ENCODE data around the gene ORAI1.
A peak's percentile ranks its signal among the peaks of the same experiment; 100 is the strongest.
"Not testable (repeated sequence)": the region's sequence is repeated elsewhere in the genome, so short reads cannot be mapped to it uniquely, and the experiment has no call there.

The ORAI1 gene

DNA sequence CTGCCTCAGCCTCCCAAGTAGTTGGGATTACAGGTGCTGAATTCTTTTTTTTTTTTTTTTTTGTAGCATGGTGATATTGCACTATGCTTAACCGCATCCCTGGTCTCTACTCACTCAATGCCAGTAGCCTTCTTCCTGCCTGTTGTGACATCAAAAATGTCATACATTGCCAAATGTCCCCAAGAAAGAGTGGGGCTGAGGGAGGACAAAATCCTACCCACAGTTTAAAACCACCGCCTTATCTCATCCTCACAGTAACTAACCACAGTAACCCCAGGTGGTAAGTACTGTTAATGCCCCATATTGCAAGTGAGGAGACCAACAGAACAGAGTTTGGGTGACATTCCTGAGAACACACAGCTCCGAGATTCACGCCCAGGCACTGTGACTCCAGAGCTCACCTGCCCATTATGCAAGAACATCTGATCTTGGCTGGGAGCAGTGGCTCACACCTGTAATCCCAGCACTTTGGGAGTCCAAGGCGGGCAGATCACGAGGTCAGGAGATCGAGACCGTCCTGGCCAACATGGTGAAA lies 23.6 kb downstream of the ORAI1 start:
- no peak for DNase-seq

DNA sequence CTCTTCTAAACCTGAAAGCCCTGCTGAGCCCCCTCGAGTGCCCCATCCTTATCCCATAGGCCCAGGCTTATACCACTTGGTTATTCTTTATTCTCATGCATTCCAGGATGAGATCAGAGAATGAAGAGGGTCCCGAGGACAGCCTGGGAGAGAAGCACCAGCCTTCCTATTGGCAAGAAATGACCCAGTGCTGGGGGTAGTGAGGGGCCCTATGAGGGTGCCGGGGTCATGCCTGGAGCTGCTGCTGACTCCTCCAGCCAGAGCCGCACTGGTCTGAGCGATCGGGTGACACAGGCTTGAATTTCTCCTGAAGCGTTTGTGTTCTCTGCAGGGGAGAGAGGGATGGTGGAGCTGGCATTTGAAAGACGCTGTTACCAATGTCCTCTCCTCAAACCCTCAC lies 25.0 kb downstream of the ORAI1 start:
- DNase-seq, result no peak

DNA sequence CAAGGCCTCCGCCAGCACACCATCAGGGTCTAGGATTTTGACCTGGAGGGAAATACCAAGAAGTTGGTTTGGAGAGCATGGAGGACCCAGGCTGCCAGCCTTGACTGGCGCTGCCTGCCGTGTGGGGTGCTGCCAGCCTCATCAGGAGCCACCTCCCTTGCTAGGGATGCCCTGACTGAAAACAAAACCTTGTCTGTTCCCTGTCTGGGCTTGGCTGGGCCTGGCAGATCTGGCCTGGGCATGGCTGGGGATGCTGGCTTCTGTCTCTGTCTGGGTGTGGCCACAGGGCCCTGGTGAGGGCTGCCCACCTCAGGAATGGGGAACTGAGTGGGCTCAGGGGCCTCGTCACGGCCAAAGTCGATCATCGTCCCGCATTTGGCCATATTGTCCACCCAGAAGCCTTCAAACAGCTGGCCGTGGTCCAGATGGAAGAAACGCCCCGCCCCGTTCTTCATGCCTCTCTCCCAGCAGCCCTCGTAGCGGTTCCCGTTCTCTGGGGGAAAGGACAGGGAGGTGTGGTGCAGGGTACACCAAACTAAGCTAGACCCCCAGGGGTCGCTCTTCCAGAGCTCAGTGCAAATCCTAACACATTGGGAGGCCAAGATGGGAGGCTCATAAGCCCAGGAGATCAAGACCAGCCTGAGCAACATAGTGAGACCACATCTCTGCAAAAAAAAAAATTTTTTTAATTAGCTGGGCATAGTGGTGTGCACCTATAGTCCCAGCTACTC lies 26.6 kb downstream of the ORAI1 start:
- no peak for DNase-seq

GRCh38 chr12:121653999-121654398 lies 27.7 kb downstream of the ORAI1 start:
- no peak for DNase-seq

GRCh38 chr12:121656122-121656521 lies 29.8 kb downstream of the ORAI1 start:
- no peak for DNase-seq

DNA sequence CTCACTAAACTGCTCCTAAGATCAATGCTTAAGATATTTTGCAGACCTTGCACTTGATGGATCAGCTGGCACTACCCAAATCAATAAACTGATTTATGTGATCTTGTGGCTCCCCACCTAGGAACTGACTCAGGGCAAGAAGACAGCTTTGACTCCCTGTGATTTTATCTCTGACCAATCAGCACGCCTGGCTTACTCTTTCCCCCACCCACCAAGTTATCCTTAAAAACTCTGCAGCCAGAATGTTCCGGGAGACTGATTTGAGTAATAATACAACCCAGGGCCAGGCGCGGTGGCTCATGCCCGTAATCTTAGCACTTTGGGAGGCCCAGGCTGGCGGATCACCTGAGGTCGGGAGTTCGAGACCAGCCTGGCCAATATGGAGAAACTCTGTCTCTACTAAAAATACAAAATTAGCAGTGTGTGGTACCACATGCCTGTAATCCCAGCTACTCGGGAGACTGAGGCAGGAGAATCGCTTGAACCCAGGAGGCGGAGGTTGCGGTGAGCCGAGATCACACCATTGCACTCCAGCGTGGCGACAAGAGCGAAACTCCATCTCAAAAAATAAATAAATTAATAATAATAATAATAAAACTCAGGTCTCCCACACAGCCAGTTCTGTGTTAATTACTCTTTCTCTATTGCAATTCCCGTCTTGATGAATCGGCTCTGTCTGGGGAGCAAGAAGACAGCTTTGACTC lies 31.1 kb downstream of the ORAI1 start:
- DNase-seq, result peak; percentile 11

- not testable (repeated sequence) for DNase-seq
These were observed 35.2 kb downstream of the ORAI1 start for GRCh38 chr12:121661353-121662105.

DNA sequence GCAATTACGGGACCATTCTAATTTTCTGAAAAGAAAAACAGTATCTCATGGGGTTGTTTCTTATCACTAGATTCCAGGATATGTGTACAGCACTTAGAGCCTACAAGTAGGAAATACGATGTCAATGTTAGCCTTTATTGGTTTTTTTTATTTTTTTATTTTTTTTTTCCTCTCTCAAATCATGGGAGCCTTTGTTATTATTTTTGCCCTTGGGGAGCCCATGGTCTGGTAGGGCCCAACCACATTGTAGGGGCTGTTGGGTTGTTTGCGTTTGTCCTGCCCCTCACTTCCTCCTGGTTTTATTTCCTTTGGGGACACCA lies 37.2 kb downstream of the ORAI1 start:
- DNase-seq, result no peak

- DNase-seq, result not testable (repeated sequence)
These were observed 40.5 kb downstream of the ORAI1 start for GRCh38 chr12:121666829-121667228.

DNA sequence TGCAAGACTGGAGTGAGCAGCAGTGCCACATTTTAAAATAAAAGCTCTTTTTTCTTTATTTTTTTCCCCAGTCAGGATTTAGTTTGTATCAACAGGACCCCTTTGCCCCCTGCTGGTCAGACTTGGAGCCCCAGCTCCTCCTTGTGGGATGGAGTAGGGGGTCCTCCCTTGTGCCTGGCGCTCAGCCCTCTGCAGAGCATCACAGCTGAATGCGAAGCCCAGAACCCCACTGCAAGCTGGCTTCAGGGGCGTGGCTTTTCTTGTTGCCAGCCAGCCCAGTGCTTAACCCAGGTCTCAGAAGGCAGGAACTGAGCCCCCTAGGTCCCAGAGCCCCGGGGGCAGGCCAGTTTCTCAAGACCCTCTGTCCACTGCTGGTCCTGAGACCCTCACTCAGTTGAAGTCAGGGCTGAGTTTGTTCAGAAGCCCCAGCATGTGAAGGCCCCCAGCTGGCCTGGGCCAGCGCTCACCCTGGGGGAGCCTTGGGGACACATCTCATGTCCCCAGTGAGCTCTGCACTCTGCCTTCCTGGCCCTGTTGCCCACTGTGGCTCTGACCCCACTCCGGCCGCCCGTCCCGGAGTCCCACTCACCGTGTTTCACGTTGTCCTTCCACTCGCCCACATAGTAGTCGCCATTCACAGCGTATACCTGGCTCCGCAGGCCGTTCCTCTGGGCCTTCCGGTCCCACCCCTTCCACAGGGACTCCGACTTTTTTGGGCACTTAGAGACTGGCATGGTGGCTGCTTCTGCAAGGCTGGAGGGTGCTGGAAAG lies 42.6 kb downstream of the ORAI1 start:
- peak; percentile 34 for DNase-seq

GRCh38 chr12:121669521-121669900 lies 43.2 kb downstream of the ORAI1 start, which contains the start of gene MORN3:
TSS of gene MORN3 (minus strand) at chr12:121669654. CDS start at chr12:121669483, 171 bp downstream.
- DNase-seq, result no peak

DNA sequence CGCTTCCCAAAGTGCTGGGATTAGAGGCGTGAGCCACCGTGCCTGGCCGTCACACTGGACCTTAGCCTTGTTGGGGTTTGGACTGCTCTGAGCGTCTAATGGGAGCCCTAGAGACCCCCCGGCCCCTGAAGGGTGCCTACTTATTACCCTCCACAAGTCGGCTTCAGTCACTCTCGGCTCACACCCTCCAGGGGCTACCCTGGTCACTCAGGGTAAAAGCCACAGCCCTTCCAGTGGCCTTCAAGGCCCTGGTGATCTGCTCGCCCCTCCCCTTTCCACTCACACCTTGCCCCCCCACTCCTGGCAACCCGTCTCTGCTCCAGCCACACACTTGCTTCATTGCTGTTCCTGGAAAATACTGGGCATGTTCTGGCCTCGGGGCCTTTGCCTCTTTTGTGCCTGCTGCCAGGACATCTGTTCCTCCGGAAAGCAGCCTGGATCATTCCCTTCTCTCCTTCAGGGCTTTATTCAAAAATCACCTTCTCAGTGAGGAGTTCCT lies 46.7 kb downstream of the ORAI1 start:
- DNase-seq, result no peak

- no peak for DNase-seq
These were observed 49.9 kb downstream of the ORAI1 start for GRCh38 chr12:121676190-121676589.

- no peak for DNase-seq
These were observed 52.0 kb downstream of the ORAI1 start for GRCh38 chr12:121678305-121678704.

DNA sequence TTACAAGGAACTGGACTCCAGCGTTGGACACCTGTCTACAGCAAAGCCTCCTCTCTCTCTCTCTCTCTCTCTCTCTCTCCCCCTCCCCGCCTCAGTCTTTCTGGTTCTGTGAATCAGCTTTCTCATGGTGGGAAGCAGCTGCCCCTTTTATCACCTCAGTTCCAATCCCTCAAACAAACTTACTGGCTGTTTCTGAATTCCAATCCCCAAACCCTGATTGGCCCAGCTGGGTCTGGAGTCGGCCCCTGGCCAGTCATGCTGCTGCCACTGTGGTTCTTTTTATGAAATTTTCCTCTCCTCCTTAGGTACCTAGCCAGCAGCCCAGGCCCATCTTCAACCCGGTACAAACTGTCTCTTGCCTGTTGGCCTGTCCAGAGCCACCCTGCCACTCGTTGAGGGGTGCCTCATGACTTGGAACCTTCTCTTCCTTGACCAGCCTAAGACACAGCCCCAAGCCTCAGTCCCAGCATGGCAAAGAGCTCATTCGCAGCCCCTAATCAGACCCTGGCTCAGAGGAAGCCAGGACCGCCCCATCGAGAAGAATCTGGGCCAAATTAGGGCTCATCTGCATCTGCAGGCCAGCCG lies 52.5 kb downstream of the ORAI1 start:
- DNase-seq, result no peak

DNA sequence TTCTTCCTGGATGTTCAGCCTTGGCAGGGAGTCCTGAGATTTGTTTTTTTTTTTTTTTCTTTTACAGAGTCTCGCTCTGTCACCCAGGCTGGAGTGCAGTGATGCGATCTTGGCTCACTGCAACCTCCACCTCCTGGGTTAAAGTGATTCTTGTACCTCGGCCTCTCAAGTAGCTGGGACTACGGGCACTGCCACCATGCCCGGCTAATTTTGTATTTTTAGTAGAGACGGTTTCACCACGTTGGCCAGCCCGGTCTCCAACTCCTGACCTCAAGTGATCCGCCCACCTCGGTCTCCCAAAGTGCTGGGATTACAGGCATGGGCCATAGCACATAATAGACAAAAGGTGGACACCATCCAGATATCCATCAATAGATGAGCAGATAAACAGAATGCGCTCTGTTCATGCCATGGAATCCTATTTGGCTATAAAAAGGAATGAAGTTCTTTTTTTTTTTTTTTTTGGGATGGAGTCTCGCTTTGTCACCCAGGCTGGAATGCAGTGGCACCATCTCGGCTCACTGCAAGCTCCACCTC lies 53.4 kb downstream of the ORAI1 start:
- not testable (repeated sequence) for DNase-seq

GRCh38 chr12:121688966-121689365 lies 62.6 kb downstream of the ORAI1 start:
- DNase-seq, result no peak

GRCh38 chr12:121689430-121689829 lies 63.1 kb downstream of the ORAI1 start:
- no peak for DNase-seq

Measured in fibroblast of skin of right quadriceps (primary cell).